GM12878 (cell line): Measurements from ENCODE around the gene RHNO1. TPM values are rescaled to one million over a fixed set of nuclear protein-coding genes. Genes with fewer than 3 reads are reported as not detected.
A peak's percentile ranks its signal among the peaks of the same experiment; 100 is the strongest.

Experiments used
- ATAC-seq: fragments of 200-7000 bp; cut with Tn5 transposase; 3 replicates; pipeline ENCODE4 v1.9.1; 2020; ENCODE audit warnings: mild to moderate bottlenecking, moderate library complexity
- BruUV-seq: library from RNA; stranded (reverse); fragments of 400-500 nt; replicated peaks from 2 replicates; lab custom pipeline; 2021; lab: Mats Ljungman, UMichigan
- CTCF ChIA-PET: fragments of 300-600 bp; sonication (Branson Sonifier 250); formaldehyde crosslinking; extraction: SDS; loops from one replicate; lab custom pipeline; 2021; ENCODE audit warnings: inconsistent platforms; lab: Yijun Ruan, JAX
- POLR2A ChIA-PET: fragments of 350-600 bp; formaldehyde crosslinking; extraction: SDS; loops from one replicate; lab custom pipeline; 2021; ENCODE audit warnings: inconsistent platforms; lab: Charles Lee
- RAD21 ChIA-PET: fragments of 300-600 bp; sonication (Branson Sonifier 250); formaldehyde crosslinking; loops from one replicate; lab custom pipeline; 2023; ENCODE audit warnings: antibody characterized with exemption; ENCODE audit not compliant: unreplicated experiment; lab: Charles Lee
- SMC1A ChIA-PET: fragments of 300-600 bp; sonication (Branson Sonifier 250); formaldehyde crosslinking; loops from one replicate; lab custom pipeline; 2023; ENCODE audit not compliant: unreplicated experiment, uncharacterized antibody; lab: Charles Lee
- DNase-seq: peaks from one replicate; pipeline ENCODE4 v3.0.0-alpha.2; 2011; ENCODE audit warnings: low read depth, low spot score
- FAIRE-seq: peaks from 3 replicates; lab custom pipeline; 2011; peaks lifted over from hg19 to GRCh38; lab: Jason Lieb, UNC
- H2AFZ ChIP-seq: 2 replicates; pipeline ENCODE4 v1.6.0; 2011; ENCODE audit warnings: low read depth, low read length, control low read depth; ENCODE audit not compliant: control insufficient read depth
- H3K27ac ChIP-seq: 2 replicates; pipeline ENCODE4 v1.5.1; 2011; ENCODE audit warnings: control low read depth; ENCODE audit not compliant: control insufficient read depth, insufficient read depth
- H3K27me3 ChIP-seq, 2 experiments: replicated peaks in 1 of 2; 2 replicates each; pipeline versions ENCODE4 v1.6.0 to v1.6.1; 2011; ENCODE audit warnings: low read length in 1 of 2; ENCODE audit not compliant: control insufficient read depth in 2 of 2, insufficient read depth in 2 of 2
- H3K36me3 ChIP-seq, 2 experiments: 2 replicates each; pipeline ENCODE4 v1.5.1; 2011; ENCODE audit warnings: low read length in 1 of 2; ENCODE audit not compliant: control insufficient read depth in 2 of 2, insufficient read depth in 2 of 2
- H3K4me1 ChIP-seq: 2 replicates; pipeline ENCODE4 v1.6.1; 2011; ENCODE audit warnings: mild to moderate bottlenecking, low read length, moderate library complexity, mixed read lengths; ENCODE audit not compliant: control insufficient read depth, insufficient read depth
- H3K4me2 ChIP-seq: 2 replicates; pipeline ENCODE4 v1.6.0; 2011; ENCODE audit warnings: control low read depth; ENCODE audit not compliant: control insufficient read depth, insufficient read depth
- H3K4me3 ChIP-seq: fragments of 200-600 bp; sonication (generic); 2 replicates; pipeline ENCODE4 v1.5.1; 2016
- H3K79me2 ChIP-seq: 2 replicates; pipeline ENCODE4 v1.6.0; 2011; ENCODE audit warnings: low read length; ENCODE audit not compliant: control insufficient read depth, insufficient read depth
- H3K9ac ChIP-seq: 2 replicates; pipeline ENCODE4 v1.8.0; 2011; ENCODE audit warnings: low read length, control low read depth, mixed read lengths; ENCODE audit not compliant: control insufficient read depth, insufficient read depth
- H3K9me3 ChIP-seq: replicated peaks from 3 replicates; pipeline ENCODE4 v1.5.1; 2011; ENCODE audit warnings: mild to moderate bottlenecking, low read length; ENCODE audit not compliant: control insufficient read depth, insufficient read depth
- H4K20me1 ChIP-seq: 2 replicates; pipeline ENCODE4 v1.6.0; 2011; ENCODE audit not compliant: control insufficient read depth, insufficient read depth
- ATF7 ChIP-seq: fragments of 450-650 bp; IDR thresholded peaks from 2 replicates; pipeline ENCODE4 v1.6.1; 2016; ENCODE audit warnings: low read depth, mild to moderate bottlenecking
- CREM ChIP-seq: IDR thresholded peaks from 2 replicates; pipeline ENCODE4 v1.6.1; 2014; ENCODE audit warnings: antibody characterized with exemption, low read depth
- ESRRA ChIP-seq: IDR thresholded peaks from 2 replicates; pipeline ENCODE4 v1.6.1; 2012; ENCODE audit warnings: mild to moderate bottlenecking, low read length, improper control_type of control experiment
- ETV6 ChIP-seq, 2 experiments: fragments of 450-650 bp in 1 of 2; IDR thresholded peaks in 1 of 2; conservative IDR thresholded peaks in 1 of 2; 2 replicates each; pipeline ENCODE4 v1.6.1; 2014; ENCODE audit warnings: antibody characterized with exemption in 1 of 2, borderline replicate concordance in 1 of 2, low read depth in 1 of 2, mild to moderate bottlenecking in 1 of 2, moderate library complexity in 1 of 2
- FOXK2 ChIP-seq: fragments of 450-650 bp; IDR thresholded peaks from 2 replicates; pipeline ENCODE4 v1.6.1; 2017; ENCODE audit warnings: mild to moderate bottlenecking, moderate library complexity
- MLLT1 ChIP-seq: fragments of 450-650 bp; IDR thresholded peaks from 2 replicates; pipeline ENCODE4 v1.6.1; 2016; ENCODE audit warnings: mild to moderate bottlenecking
- NR2C1 ChIP-seq: fragments of 450-650 bp; IDR thresholded peaks from 2 replicates; pipeline ENCODE4 v1.6.1; 2017; ENCODE audit warnings: antibody characterized with exemption, mild to moderate bottlenecking, moderate library complexity
- SREBF1 ChIP-seq: IDR thresholded peaks from 2 replicates; pipeline ENCODE4 v1.6.1; 2012; ENCODE audit warnings: mild to moderate bottlenecking, low read length
- SRF ChIP-seq, 2 experiments: IDR thresholded peaks; 2 replicates each; pipeline ENCODE4 v1.6.1; 2011; ENCODE audit warnings: low read depth in 2 of 2, low read length in 2 of 2, mild to moderate bottlenecking in 1 of 2, moderate library complexity in 1 of 2
- STAT3 ChIP-seq: IDR thresholded peaks from 2 replicates; pipeline ENCODE4 v1.6.1; 2011; ENCODE audit warnings: low read depth, low read length, improper control_type of control experiment
- SUPT20H ChIP-seq: IDR thresholded peaks from 2 replicates; pipeline ENCODE4 v1.6.1; 2011; ENCODE audit warnings: low read depth, mild to moderate bottlenecking, low read length, moderate library complexity, borderline replicate concordance; ENCODE audit not compliant: control insufficient read depth
- TARDBP ChIP-seq: IDR thresholded peaks from 2 replicates; pipeline ENCODE4 v1.6.1; 2016; ENCODE audit warnings: borderline replicate concordance
- WRNIP1 ChIP-seq: IDR thresholded peaks from 2 replicates; pipeline ENCODE4 v1.6.1; 2011; ENCODE audit warnings: low read depth, low read length, improper control_type of control experiment, borderline replicate concordance
- ZBED1 ChIP-seq: IDR thresholded peaks from 2 replicates; pipeline ENCODE4 v1.6.1; 2016; ENCODE audit warnings: borderline replicate concordance
- ZNF274 ChIP-seq: IDR thresholded peaks from one replicate; pipeline ENCODE4 v1.8.0; 2011; ENCODE audit not compliant: insufficient read length, insufficient read depth
- ZNF384 ChIP-seq: IDR thresholded peaks from 2 replicates; pipeline ENCODE4 v1.6.1; 2012; ENCODE audit warnings: low read depth, mild to moderate bottlenecking, low read length, improper control_type of control experiment, borderline replicate concordance
- WGBS: methylation state at CpG from one replicate; pipeline ENCODE4 v1.1.6; 2016; ENCODE audit warnings: low lambda C conversion rate; ENCODE audit not compliant: insufficient replicate concordance, insufficient coverage; ENCODE audit errors: missing lambda C conversion rate; 5-methylcytosine and 5-hydroxymethylcytosine counted together
- in situ Hi-C: fragments of 300-500 bp; cut with MboI; formaldehyde crosslinking; loops from 9 replicates; pipeline ENCODE4 v1.14.3; 2018; ENCODE audit warnings: mixed read lengths
- intact Hi-C: fragments of 100-400 bp; cut with micrococcal nuclease; formaldehyde crosslinking; loops from one replicate; pipeline ENCODE4 v1.14.2; 2022; ENCODE audit not compliant: unreplicated experiment
- polyA plus RNA-seq, 11 experiments: library from polyadenylated mRNA; depleted of rRNA in 4 of 11; unstranded in 6 of 11; stranded (reverse) in 5 of 11; fragments of >200 nt; fragmentation: Nextera tagmentation in 4 of 11; fragmentation: Illumina TruSeq in 1 of 11; extraction: Ambion mirVana in 4 of 11; extraction: Trizol in 1 of 11; gene quantifications; 1 replicate in 1 of 11; 2 replicates in 10 of 11; pipeline versions ENCODE4 v1.2.1 to v1.2.3, GENCODE V29; 2011 to 2016; ENCODE audit warnings: inconsistent platforms in 2 of 11, missing spikeins in 2 of 11, low read depth in 1 of 11
- total RNA-seq, 4 experiments: library from RNA; depleted of rRNA in 3 of 4; stranded (reverse); fragments of >200 nt in 3 of 4; fragmentation: Illumina TruSeq in 1 of 4; extraction: Trizol in 1 of 4; gene quantifications; 2 replicates each; pipeline versions ENCODE4 v1.2.1 to v1.2.3, GENCODE V29; 2013 to 2021
- TF ChIP-seq, protein P1 (sequence below): fragments of 450-650 bp; IDR thresholded peaks from 2 replicates; pipeline ENCODE4 v1.6.1; 2016; ENCODE audit warnings: mild to moderate bottlenecking, moderate library complexity, borderline replicate concordance

The RHNO1 gene
- total and polyA plus RNA-seq, 10 of the 15 experiments (the other 5 are each of a cell fraction or from before 2014, with no cell fraction given), result 27.9 to 91.6 (median 49.3) TPM

DNA sequence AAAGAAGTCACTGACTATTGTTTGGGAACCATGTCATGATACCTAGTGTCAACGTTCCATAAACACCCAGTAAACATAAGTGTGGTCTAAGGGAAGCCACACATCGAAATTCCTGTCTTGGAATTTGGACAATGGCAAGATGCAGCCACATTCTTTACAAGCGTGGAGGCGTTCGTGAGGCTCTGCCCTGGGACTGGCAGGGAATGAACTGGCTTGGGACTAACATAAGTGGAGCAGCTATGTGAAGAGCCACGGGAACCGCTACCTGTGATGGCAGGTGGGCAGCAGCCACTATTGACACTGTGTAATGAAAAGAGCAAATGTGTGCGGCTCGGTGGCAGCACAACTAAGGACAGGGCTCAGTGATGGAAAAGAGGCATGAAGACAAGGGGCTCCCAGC, 32.2 kb upstream of the RHNO1 start (continued):
- TF ChIP-seq SRF (IDR thresholded peaks at IDR 0.05; ENCODE audit: low read depth in 2 of 2, low read length in 2 of 2), result no peak
- no peak for TF ChIP-seq TARDBP
- no peak for TF ChIP-seq MLLT1

DNA sequence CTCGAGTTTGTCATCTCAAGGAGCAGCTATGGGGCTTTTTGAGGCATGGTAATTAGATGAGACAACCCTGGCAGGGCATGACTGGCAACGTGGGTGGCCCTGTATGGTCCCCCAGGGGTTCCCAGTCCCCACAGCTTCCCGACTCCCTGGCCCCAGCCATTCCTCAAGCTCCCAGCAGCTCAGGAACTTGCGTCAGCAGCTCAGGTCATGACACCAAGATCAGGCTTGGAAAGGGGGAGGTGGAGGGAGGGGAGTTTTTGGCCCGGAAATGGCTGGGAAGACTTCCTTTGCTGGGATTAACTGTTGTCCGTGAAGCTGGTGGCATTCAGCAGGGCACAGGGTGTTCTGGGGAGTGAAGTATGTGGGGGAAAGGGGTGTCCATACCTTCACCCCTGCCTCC, 31.7 kb upstream of the RHNO1 start:
- H3K36me3 ChIP-seq, result no peaks in the 10 kb centered on the region; a peak in 1 of 4 replicates
- RAD21 ChIA-PET, result interaction anchor here (1.4 kb wide), 1 partner anchor 196 kb away, joined by 3 read pairs; no protein-coding TSS in a partner anchor
- H3K9me3 ChIP-seq, result no peaks in the 10 kb centered on the region
- no peak overlapping the region for H3K4me2 ChIP-seq
- H3K4me3 ChIP-seq, result no peak overlapping the region
- H4K20me1 ChIP-seq, result no peaks in the 10 kb centered on the region
- TF ChIP-seq STAT3 (no peak), WRNIP1 (no peak), ETV6 (conservative IDR thresholded peaks at IDR 0.05 in 1 of 2, IDR thresholded peaks at IDR 0.05 in 1 of 2; ENCODE audit: borderline replicate concordance in 1 of 2, low read depth in 1 of 2) (no peak), NR2C1 (no peak), SREBF1 (no peak), ZNF274 (no peak), CREM (no peak), ZNF384 (no peak), ESRRA (no peak), FOXK2 (no peak), SUPT20H (no peak), ATF7 (no peak), ZBED1 (no peak), SRF (IDR thresholded peaks at IDR 0.05; ENCODE audit: low read depth in 2 of 2, low read length in 2 of 2) (no peak)
- TF ChIP-seq, protein P1, sequence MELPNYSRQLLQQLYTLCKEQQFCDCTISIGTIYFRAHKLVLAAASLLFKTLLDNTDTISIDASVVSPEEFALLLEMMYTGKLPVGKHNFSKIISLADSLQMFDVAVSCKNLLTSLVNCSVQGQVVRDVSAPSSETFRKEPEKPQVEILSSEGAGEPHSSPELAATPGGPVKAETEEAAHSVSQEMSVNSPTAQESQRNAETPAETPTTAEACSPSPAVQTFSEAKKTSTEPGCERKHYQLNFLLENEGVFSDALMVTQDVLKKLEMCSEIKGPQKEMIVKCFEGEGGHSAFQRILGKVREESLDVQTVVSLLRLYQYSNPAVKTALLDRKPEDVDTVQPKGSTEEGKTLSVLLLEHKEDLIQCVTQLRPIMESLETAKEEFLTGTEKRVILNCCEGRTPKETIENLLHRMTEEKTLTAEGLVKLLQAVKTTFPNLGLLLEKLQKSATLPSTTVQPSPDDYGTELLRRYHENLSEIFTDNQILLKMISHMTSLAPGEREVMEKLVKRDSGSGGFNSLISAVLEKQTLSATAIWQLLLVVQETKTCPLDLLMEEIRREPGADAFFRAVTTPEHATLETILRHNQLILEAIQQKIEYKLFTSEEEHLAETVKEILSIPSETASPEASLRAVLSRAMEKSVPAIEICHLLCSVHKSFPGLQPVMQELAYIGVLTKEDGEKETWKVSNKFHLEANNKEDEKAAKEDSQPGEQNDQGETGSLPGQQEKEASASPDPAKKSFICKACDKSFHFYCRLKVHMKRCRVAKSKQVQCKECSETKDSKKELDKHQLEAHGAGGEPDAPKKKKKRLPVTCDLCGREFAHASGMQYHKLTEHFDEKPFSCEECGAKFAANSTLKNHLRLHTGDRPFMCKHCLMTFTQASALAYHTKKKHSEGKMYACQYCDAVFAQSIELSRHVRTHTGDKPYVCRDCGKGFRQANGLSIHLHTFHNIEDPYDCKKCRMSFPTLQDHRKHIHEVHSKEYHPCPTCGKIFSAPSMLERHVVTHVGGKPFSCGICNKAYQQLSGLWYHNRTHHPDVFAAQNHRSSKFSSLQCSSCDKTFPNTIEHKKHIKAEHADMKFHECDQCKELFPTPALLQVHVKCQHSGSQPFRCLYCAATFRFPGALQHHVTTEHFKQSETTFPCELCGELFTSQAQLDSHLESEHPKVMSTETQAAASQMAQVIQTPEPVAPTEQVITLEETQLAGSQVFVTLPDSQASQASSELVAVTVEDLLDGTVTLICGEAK, result no peak
- TF ChIP-seq, all 136 proteins: peak for 0
- Histone ChIP-seq H2AFZ (no peak overlapping the region), H3K27ac (no peak overlapping the region), H3K9ac (no peak overlapping the region), H3K4me1 (no peaks in the 10 kb centered on the region), H3K79me2 (no peaks in the 10 kb centered on the region), H3K27me3 (no peaks in the 10 kb centered on the region)
- TSS peak; percentile 33 for BruUV-seq
- ChIA-PET CTCF (interaction anchor here (0.6 to 1.7 kb wide), 7 partner anchors 13 to 902 kb away, joined by 3 to 8 read pairs (median 4); no protein-coding TSS in a partner anchor), POLR2A (no interaction called here), SMC1A (interaction anchor here (0.8 kb wide), 1 partner anchor 106 kb away, joined by 3 read pairs; no protein-coding TSS in a partner anchor)
- no peak for FAIRE-seq
- DNase-seq, result no peak
- no peak for ATAC-seq
- in situ Hi-C loops, result no loop called here
- intact Hi-C loops, result loop anchor here (5.0 kb wide), 1 partner anchor 187 kb away; no protein-coding TSS in a partner anchor
- WGBS, result 58% methylated on average over 6 of the region's 6 CpGs
